CD4-positive, alpha-beta T cell treated with Interleukin-17A for 4 hours (primary cell): ENCODE results near the gene KRT15.

Experiments
- DNase-seq: peaks from one replicate; pipeline ENCODE4 v3.0.0-alpha.2; 2020; ENCODE audit warnings: mixed read lengths

Gene KRT15

DNA sequence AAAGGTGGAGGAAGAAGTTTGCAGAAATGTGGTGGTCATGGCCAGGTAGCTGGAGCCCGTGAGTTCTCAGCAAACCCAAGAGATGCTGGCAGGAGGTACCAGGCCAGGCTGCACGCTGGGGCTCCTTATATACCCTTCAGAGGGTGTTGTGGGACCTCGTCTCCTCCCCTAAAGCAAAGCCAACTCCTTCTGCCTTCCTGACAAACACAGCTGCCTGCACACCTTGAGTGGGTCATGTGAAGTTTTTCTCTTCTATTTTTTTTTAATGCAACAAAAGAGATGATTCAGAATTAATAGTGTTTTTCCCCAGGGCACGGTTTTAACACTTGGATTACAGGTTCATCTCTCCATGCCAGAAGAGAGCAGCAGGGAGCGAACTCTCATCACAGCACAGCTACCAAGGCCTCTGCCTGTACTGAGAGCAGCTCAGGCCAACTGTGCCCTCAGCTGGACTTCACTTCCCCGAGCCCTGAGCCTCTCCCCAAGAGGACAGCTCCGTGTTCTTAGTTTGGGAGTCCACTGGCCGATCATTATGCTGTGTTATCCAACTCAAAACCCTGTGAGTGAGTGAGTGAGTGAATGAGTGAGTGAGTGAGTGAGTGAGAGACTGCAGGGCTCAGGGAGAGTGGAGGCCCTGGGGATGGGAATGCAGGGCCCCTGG is at the start of gene KRT15:
Gene KRT15, minus strand, starts transcription at position 102 of the 661 bp plus-strand sequence. Its CDS starts 63 bp downstream, at position 39.
- DNase-seq, result no peak

DNA sequence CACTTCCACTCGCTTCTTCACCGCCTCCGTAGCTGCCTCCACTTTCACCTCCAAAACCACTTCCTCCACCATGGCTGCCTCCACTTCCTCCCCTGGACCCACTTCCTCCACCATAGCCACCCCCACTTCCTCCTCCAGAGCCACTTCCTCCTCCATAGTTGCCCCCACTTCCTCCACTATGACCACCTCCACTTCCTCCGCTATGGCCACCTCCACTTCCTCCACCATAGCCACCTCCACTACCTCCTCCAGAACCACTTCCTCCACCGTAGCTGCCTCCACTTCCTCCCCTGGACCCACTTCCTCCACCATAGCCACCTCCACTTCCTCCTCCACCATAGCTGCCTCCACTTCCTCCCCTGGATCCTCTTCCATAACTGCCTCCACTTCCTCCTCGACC is 48.6 kb upstream of the KRT15 start:
- peak; percentile 12 for DNase-seq

DNA sequence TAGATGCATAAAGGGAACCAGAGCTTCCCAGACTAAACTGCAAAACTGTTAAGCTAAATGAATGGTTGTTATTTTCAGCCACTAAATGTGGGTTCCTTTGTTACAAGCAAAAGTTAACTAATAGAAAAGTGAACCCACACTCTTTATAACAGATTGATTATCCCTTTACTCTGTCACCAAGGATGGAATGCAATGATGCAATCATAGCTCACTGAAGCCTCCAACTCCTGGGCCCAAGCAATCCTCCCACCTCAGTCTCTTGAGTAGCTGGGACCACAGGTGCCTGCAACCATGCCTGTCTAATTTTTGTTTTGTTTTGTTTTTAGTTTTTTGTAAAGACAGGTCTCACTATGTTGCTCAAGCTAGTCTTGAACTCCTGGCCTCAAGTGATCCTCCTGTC is 46.6 kb upstream of the KRT15 start:
- no peak for DNase-seq

DNA sequence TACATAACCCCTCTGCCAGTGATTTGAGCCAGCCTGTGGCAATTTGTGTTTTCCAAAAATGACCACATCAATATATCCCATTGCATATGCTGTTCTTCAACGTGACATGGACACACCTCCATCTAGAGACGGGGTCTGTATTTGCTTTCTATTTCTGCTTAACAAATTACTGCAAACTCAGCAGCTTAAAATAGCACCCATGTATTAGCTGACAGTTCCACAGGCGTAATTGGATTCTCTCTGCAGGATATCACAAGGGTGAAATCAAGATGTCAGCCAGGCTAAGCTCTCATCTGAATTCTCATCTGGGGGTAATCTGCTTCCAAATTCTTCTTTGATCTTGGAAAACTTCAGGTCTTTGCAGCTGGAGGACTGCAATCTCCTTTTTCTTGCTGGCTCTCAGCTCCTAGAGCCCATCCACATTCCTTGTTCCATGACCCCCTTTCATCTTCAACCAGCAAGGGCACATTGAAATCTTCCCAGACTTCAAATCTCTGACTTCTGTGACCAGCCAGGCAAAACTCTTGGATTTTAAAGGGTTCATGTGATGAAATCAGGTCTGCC is 45.0 kb upstream of the KRT15 start:
- no peak for DNase-seq

DNA sequence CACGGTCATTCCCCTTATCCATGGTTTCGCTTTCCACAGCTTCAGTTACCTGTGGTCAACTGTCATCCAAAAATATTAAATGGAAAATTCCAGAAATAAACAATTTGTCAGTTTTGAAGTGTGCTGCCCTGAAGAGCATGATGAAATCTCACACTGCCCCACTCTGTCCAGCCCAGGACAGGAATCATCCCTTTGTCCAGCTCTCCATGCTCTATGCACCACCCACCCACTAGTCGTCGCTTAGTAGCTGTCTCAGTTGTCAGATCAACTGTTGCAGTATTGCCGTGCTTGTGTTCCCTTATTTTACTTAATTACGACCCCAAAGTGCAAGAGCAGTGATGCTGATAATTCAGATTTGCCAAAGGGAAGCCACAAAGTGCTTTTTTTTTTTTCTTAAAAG is 42.9 kb upstream of the KRT15 start:
- no peak for DNase-seq

DNA sequence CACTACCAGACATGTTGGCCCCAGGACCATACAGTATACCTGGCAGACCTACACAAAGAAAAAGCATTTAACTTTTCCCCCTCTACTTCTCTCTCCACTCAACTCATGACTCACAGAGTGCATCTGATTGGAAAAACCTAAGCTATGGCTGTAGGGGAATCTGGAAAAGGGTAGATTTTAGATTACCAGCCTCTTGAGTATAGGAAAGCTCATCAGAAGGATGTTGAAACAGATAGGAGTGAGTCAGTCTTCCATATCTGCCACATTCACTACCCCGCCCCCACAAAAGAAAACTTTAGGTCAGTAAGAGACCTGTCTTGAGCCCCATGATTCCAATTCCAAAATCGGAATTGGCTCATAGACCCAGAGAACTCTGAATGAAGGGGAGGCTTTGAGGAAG is 40.9 kb upstream of the KRT15 start:
- DNase-seq, result no peak

DNA sequence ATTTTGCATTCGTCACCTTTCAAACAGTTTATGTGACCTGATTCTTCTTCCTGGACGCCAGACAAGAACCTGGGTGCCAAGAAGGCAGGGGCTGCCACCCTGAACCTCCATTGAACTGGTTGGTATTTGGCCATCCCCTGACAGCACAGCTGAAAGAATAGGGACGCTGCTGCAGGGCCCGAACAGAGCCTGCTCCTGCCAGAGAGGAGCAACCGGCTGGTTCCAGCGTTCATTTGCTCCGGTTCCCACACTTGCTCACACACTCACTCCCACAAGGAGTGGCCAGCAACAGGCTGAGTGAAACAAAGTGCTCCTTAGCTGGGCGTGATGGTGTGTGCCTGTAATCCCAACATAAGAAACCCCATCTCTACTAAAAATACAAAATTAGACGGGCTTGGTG is 38.2 kb upstream of the KRT15 start:
- no peak for DNase-seq

DNA sequence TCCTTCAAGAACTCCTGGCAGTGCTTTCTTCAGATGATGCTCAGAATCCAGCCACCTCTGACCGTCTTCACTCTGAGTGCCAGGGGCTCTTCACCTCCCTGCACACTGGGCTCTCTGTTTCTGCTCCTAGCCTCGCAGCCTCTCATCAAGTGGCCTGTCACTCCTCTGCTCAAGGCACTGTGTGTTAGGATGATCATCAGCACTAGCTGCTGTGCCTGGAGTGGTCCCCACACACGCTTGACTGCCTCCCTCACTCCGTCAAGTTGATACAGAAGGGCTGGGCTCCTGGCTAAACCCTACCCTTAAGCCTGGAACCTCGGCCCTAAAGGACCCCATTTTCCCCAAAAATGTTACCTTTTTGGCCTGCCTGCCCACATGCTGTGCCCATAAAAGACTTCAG is 37.6 kb upstream of the KRT15 start:
- DNase-seq, result no peak

DNA sequence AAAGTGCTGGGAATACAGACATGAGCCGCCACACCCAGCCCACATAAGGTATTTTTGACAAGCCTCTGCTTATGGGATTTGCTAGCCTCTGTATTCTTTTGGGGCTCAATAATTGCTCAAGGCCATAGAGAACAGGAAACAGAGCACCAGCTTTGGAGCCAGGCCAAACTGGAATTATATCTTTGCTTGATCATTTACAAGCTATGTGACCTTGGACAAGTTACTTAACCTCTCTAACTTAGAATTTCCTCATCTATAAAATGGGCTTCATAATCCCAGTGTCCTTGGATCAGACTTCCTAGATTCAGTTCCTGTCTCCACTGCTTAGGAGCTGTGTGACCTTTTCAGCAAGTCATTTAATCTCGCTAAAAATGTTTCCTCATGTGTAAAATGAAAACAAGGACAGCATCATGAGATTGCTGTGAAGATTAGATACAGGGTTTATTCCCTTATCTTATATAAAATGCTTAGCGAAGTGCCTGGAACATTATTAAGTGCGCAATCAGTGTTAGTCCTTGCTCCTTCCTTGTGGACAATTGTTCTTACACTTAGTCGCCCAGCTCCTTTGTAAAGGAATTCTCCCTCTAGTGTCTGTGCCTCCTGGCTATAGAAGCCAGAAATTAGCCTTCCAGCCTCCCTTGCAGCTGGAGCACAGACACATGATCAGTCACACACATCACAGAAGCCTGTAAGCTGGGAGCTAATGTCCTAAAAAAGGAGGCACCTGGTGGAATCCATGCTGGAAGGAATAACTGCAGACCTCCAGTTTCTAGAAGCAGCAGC is 36.6 kb upstream of the KRT15 start:
- DNase-seq, result no peak

DNA sequence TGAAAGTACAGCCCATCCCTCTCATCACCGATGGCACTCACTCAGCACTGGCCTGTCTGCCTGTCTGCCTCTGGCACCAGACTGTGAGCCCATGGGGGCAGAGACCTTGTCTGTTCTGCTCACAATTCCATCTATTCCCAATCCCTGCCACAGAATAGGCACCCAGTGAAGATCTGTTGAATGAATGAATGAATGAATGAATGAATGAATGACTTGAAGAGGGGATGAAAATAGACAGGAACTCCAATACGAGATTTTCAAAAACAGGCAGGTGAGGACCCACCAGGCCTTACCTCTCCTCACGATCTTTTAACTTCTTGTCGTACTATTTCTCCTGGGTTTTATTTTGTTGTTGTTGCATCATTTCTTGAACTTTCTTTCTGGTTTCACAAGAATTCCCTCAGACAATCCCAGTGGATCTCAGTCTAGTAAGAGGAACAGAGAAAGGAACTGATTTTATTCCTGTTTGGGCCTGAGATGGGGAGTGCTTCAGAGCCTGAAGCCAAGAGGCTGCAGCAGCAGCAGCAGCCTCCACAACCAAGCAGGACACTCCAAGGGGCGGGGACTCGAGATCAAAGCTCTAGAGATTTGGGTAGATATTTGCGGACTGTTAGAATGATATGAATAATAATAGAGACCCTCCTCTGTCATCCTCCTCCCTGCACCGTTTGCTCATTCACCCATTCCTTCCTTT is 35.4 kb upstream of the KRT15 start:
- no peak for DNase-seq

DNA sequence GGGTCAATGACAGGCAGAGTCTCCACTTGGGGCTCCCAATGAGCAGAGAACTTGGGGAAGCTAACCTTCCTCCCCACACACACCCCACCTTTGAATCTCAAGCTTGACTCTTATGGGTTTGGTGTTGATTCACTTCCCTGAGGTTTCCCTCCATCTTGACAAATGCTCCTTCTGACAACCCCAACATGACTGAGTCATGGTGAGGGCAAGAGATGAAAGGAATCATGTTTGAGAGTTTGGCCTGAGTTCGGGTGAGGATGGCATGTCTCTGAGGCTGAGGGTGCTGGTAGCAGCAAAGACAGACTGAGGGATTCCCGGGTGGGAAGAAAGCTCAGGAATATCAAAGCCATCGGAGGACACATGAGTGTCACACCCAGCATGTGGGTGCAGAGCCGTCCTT is 34.5 kb upstream of the KRT15 start:
- no peak for DNase-seq

DNA sequence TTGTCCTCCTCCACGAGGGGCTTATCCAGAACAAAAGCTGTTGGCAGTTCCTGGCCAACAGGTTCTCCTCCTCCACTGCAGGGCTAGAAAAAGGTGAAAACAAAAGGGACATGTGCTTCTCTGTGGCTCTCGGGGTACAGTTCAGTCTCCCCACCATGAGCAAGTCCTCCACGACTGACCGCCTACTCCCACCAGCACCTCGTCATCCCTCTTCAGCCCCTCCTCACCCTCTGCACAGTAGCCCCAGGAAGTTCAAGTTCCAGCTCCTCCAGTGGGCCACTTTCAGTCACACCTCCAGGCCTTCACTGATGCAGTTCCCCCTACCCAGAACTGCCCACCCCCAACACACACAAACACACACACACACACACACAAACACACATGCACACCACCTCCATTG is 33.8 kb upstream of the KRT15 start:
- DNase-seq, result no peak

DNA sequence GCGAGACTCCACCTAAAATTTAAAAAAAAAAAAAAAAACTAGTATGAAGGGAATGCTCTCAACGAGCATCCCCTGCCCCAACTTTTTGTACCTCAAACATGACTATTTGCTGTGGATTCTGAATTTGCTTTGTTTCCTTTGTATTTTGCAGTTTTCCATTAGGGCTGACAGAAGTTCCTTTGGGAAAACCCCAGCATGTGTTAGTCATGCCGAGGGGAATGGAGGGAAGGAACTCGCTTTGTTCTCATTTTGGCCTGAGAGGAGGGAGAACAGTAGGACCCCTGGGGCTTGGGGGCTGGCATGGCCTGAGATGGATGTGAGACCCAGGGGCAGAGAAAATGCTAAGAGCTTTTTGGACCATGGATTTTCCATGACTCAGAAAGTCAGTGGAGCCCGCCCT is 32.7 kb upstream of the KRT15 start:
- no peak for DNase-seq

DNA sequence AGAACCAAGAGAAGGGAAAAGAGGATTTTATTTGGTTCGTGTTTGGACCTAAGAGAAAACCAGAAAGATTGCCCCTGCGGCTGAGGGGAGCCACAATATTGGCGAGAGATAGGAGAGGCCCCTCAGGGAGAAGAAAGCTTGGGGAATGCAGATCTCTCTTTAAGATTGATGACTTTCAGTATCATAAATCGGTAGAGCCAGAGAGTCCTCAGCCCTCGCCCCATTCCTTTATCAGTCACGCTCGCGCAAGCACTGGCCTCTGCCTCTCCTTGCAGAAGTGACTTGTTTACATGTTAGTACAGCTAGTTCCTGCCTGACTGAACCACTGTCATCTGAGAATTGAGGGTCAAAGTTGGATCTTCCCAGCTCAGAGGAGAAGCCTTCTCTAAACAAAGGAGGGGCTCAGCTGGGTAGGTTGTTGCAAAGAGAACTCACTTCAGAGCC is 30.9 kb upstream of the KRT15 start:
- no peak for DNase-seq

DNA sequence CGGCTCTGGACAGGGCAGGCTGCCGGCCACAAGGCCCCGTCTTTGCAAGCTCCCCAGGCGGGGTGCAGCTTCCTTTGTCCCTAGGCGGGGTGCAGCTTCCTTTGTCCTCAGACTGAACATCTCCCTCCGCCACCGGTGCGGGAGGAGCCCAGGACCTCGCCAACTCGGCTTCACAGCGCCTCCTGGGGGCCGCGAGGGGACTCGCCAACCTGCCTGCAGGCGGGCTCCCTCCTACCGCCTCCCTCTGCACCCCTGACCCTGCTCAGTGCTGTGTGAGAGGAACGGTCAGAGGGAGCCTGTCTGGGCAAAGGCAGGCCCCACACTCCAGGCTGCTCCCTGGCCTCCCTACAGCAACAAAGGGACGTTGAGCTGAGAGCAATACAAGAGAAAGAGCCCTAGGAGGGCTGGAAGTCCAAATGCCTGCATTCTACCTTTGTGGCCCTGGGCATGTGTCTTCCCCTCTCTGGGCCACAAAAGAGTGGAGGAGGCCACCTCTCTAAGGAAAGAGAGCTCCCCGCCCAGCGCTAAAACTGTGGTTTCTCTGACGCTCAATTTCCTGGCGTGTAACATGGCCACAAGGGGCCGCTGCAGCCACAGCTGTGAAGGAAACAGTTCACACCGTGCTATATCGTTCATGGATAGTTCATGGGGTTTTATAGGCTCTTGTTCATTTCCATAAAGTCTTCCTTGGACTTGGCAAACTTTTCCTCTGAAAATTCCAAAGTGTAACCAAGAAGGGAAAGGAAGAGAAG is 30.3 kb upstream of the KRT15 start:
- DNase-seq, result peak; percentile 90

DNA sequence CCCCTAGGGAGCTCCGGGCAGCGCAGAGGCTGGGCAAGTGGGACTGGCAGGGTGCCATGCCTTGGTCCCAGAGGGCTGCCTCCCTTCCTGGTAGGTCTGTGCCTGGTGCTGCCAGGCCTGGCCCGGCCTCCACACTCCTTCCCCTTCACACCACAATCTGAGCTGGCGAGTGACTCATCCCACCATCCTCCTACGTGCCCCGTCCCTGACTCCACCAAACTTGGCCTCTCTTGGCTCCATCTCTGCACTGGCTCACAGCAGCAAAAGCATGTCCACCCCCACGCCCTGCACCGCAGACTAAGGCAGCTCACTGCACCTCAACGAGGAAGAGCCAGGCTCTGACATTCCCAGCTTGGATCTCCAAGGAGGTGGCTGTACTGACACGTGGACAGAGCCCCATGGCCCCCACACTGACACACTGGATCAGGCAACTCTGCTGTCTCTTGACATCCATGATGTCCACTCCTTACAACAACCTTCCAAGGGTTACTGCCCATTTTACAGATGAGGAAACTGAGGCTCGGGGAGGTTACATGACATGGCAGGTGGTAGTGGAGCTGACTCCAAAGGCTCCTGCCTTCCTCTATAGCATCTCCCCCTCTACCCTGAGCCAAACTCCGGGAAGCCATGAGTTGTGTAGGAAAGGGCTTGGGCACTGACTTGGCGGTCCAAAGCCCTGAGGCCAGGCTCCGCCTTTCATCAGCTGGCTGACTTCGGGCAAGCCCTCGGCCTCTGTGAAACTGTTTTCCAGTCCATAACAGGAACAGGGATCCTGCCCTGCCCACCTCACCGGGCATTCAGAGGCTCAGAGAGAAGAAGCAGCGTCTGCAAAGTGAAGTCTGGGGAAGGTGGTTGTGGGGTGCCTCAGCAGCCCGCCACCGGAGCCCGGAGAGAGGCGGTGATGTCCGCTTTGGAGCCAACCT is 29.5 kb upstream of the KRT15 start:
- DNase-seq, result peak; percentile 58

DNA sequence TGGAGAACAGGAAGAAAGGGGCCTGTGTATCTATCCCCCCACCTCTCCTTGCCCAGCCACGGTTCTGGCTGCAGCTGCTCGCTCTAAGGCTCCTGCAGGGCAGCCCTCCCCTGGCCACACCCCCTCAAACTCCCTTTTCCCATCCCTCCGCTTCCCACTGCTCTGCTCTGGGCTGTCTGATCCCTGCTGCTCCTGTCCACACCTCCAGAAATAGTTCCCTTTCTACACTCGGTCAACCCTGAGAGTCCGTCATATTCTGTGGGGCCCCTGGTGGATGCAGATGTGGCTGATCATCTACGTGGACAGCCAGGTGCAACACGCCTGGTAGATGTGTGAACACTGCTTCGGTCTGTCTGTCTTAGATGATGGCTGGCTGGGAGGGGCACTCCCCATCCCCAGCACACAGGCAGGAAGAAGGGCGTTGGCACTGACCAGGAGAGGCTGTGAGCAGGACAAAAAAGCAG is 28.7 kb upstream of the KRT15 start:
- DNase-seq, result no peak

DNA sequence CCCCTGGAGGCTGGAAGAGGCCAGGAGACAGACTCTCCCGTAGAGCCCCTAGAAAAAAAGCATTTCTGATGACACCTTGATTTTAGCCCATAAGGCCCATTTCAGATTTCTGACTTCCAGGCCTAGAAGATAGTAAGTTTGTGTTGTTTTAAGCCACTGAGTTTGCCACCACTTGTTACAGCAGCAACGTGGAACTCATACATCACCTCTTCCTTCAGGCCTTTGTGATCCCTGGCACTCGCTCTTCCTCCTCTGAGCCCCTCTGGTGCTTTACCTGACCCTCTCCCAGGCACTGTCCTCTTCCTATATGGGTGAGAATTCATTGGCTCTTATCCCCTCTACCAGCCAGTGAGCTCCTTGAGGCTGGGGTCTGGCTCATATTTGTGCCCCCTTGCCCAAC is 28.1 kb upstream of the KRT15 start:
- no peak for DNase-seq

DNA sequence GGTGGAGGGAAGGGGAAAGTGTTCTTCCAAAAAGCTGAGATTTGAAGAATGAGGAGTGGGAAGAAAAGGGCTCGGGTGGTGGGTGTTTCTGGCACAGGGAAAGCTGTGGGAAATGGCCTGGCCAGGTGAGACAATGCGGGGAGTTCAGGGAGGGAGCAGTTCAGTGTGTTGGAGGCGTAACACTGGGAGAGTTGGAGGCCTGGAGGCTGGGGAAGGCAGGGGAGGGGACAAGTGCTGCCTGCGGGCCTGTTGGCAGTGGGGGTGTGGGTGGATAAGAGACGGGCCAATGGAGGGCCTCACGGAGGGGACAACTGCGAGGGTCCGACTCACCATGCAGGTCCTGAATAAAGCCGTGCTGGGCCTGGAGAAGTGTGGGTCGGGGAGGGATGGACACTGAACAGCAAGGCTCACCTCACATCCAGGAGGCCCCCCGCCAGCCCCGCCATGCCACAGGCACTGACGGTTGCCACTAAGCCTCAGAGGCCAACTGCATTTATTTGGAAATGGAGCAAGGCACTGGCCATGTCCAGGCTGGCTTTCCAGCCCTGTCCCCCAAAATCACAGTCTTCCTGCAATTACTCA is 27.2 kb upstream of the KRT15 start:
- no peak for DNase-seq

DNA sequence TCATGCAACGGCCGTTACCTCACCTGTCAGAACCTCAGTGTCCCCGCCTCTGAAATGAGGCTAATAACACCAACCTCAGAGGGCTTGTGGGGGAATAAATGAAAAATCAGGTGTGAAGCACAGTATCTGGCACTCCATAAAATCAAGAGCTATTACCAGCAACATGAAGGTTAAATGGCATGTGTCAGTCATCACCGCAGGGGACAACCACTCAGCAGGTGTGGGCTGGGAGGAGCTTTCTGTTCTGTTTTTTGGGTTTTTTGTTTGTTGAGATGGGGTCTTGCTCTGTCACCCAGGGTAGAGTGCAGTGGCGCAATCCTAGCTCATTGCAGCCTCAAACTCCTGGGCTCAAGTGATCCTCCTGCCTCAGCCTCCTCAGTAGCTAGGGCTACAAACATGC is 26.2 kb upstream of the KRT15 start:
- DNase-seq, result no peak

DNA sequence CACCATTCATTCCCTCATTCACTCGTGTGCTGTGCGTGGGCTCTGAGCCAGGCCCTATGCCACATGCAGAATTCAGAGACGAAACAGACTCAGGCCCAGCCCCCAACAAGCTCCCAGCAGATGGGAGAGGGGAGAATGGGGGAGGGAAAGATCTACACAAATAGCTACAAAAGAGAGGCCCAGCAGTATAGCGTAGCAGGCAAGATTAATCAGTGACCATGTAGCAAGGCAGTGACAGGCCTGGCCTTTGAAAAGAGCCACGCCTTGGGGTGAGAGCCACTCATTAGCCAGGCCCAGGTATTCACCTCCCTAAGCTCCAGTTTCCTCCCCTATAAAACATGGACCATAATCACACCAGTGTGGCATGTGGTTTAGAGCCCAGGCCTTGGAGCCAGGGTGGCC is 25.8 kb upstream of the KRT15 start:
- no peak for DNase-seq
